Stimulated activated CD4-positive, alpha-beta T cell treated with anti-CD3 and anti-CD28 coated beads, Interleukin-4, amount 100 ng/mL, for 1 hour (primary cell): ENCODE data around the gene CLEC19A.

Source experiments
- DNase-seq: peaks from one replicate; pipeline ENCODE4 v3.0.0-alpha.2; 2020

CLEC19A gene

GRCh38 chr16:19330841-19331397 is 45.4 kb downstream of the CLEC19A start:
- no peak for DNase-seq

GRCh38 chr16:19331794-19332193 is 46.3 kb downstream of the CLEC19A start:
- DNase-seq = no peak

GRCh38 chr16:19338335-19338734 is 52.8 kb downstream of the CLEC19A start:
- no peak for DNase-seq

- no peak for DNase-seq
Observed at GRCh38 chr16:19344224-19344801, 58.8 kb downstream of the CLEC19A start.

- DNase-seq = no peak
Observed at GRCh38 chr16:19344980-19345379, 59.4 kb downstream of the CLEC19A start.

- DNase-seq = no peak
Observed at GRCh38 chr16:19346335-19346922, 60.9 kb downstream of the CLEC19A start.

GRCh38 chr16:19348125-19348524 is 62.6 kb downstream of the CLEC19A start:
- DNase-seq = no peak

- DNase-seq = no peak
Observed at GRCh38 chr16:19348578-19349315, 63.2 kb downstream of the CLEC19A start.

- no peak for DNase-seq
Observed at GRCh38 chr16:19354371-19354770, 68.8 kb downstream of the CLEC19A start.

GRCh38 chr16:19356024-19356952 is 70.8 kb downstream of the CLEC19A start:
- DNase-seq = no peak

- no peak for DNase-seq
Observed at GRCh38 chr16:19359556-19359955, 74.0 kb downstream of the CLEC19A start.
